Measurements from ENCODE around the gene RAPGEF6.

Gene RAPGEF6

DNA sequence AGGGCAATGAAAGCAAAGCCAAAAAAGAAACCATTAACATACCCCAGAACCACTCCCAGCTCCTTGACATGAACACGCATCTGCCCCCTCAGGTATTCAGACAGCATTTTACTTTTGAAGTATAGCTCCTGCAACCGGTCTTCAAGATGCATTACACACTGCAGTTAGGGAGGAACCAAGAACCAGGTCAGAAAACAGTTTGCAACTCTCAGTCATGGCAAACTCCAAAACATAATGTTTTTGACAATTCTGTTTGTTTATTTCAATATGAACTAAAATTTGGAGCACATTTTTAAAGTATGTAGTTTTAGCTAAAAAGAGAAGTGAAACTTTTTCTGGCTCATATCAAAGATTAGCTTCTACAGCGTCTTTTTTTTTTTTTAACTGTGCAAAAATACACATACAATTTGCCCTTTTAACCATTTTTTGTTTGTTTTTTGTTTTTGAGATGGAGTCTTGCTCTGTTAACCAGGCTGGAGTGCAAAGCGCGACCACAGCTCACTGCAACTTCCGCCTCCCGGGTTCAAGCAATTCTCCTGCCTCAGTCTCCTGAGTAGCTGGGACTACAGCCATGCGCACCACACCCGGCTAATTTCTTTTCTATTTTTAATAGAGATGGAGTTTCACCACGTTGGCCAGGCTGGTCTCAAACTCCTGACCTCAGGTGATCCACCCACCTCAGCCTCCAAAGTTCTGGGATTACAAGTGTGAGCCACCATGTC lies 12.2 kb upstream of the RAPGEF6 start:
- H3K4me3 ChIP-seq (ENCODE audit: low read depth, low read length): no peak overlapping the region
- DNase-seq (ENCODE audit: low read depth, low spot score): no peak
- TF ChIP-seq, protein P1, sequence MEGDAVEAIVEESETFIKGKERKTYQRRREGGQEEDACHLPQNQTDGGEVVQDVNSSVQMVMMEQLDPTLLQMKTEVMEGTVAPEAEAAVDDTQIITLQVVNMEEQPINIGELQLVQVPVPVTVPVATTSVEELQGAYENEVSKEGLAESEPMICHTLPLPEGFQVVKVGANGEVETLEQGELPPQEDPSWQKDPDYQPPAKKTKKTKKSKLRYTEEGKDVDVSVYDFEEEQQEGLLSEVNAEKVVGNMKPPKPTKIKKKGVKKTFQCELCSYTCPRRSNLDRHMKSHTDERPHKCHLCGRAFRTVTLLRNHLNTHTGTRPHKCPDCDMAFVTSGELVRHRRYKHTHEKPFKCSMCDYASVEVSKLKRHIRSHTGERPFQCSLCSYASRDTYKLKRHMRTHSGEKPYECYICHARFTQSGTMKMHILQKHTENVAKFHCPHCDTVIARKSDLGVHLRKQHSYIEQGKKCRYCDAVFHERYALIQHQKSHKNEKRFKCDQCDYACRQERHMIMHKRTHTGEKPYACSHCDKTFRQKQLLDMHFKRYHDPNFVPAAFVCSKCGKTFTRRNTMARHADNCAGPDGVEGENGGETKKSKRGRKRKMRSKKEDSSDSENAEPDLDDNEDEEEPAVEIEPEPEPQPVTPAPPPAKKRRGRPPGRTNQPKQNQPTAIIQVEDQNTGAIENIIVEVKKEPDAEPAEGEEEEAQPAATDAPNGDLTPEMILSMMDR (IDR thresholded peaks at IDR 0.05; ENCODE audit: low read depth, low read length): no peak
- in situ Hi-C loops (cut with HindIII; ENCODE audit: low sequenced_read_pairs): no loop called here

DNA sequence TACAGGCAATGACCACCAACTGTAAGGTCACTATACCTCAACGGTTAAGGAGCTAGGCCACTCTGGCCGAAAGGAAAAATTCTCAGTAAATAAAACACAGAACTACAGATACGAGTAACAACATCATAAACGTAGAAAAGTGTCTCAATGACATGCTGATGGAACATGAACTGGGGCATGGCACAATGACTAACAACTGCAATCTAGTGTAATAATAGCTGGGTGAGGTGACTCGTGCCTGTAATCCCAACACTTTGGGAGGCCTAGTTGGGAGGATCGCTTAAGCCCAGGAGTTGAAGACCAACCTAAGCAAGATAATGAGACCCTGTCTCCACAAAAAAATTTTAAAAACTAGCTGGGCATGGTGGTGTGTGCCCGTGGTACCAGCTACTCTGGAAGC lies 9.8 kb upstream of the RAPGEF6 start:
- DNase-seq (ENCODE audit: low read depth, low spot score): no peak
- in situ Hi-C loops (cut with HindIII; ENCODE audit: low sequenced_read_pairs): no loop called here
- no peak overlapping the region for H3K4me3 ChIP-seq (ENCODE audit: low read depth, low read length)
- TF ChIP-seq, protein P1 (IDR thresholded peaks at IDR 0.05; ENCODE audit: low read depth, low read length): no peak

DNA sequence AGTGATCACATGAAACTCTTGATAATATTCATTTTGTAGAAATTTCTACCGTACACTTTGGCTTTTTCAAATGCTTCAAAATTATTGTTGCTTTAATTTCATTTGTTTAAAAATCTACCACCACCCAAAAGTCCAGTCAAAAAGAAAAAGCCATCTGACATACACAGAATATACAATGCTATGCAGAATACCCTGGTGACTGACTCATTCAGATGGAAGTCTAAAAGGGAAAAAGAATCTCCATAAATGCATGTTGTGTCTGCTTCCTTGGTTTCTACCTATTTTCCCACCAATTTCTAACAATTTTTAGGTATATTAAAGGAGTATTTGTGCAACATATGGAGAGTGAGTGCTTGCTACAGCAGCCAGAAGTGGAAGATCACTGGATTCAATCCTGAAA lies 9.3 kb upstream of the RAPGEF6 start:
- DNase-seq (ENCODE audit: low read depth, low spot score): no peak
- in situ Hi-C loops (cut with HindIII; ENCODE audit: low sequenced_read_pairs): no loop called here
- H3K4me3 ChIP-seq (ENCODE audit: low read depth, low read length): no peak overlapping the region
- TF ChIP-seq, protein P1 (IDR thresholded peaks at IDR 0.05; ENCODE audit: low read depth, low read length): no peak

DNA sequence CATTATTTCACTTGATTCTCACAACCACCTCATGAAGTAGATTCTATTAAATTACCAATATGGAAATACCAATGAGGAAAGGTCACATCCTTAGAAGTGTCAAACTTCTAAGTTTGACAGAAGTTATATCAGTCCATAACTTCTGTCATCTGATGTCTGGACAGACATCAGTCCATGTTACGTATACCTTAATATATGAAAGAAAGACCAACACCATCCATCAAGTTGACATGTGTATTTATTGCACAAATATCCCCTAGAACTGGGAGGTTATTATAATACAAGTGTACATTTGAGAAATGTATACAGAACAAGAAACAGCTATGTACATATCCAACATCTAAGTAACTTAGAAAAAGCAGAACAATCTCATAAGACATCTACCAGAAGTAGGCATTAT lies 6.5 kb upstream of the RAPGEF6 start:
- H3K4me3 ChIP-seq (ENCODE audit: low read depth, low read length): no peak overlapping the region
- TF ChIP-seq, protein P1 (IDR thresholded peaks at IDR 0.05; ENCODE audit: low read depth, low read length): no peak
- no peak for DNase-seq (ENCODE audit: low read depth, low spot score)
- in situ Hi-C loops (cut with HindIII; ENCODE audit: low sequenced_read_pairs): no loop called here

DNA sequence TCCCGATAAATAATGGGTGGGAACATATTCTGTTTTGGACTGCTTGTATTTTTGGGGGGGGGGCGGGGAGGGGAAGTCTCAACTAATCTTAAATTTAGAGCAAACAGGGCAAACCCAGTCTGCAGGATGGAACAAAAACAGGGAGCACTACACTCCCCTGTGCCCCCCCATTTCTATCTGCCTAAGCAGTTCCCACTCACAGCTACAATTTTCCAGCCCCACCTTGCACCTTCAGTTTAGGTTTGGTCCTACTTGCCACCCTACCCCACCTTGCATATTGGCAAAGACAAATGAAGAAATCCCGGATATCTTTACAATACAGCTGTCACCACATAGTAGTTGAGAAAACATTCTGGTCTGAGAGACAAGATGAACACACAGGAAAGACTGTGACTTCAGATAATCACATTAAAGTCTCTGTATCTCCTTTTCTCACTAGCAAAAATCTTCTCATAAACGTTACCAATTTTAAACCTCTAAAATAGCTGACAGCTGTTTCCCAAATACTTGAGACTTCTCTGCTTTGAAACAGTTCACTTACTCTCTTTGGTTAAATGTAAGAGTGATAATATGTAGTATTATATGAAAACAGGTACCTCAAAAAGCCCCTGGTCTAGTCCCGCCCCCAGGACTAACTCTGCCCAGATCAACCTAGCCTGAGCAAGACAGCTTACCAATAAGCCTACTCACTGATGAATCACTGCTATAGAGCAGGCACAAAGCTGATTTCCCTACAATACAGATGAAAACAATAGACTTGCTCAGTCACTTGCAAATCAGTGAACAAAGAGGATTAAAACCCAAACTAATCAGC lies 5.2 kb upstream of the RAPGEF6 start:
- H3K4me3 ChIP-seq (ENCODE audit: low read depth, low read length): no peak overlapping the region
- in situ Hi-C loops (cut with HindIII; ENCODE audit: low sequenced_read_pairs): no loop called here
- TF ChIP-seq, protein P1 (IDR thresholded peaks at IDR 0.05; ENCODE audit: low read depth, low read length): no peak

DNA sequence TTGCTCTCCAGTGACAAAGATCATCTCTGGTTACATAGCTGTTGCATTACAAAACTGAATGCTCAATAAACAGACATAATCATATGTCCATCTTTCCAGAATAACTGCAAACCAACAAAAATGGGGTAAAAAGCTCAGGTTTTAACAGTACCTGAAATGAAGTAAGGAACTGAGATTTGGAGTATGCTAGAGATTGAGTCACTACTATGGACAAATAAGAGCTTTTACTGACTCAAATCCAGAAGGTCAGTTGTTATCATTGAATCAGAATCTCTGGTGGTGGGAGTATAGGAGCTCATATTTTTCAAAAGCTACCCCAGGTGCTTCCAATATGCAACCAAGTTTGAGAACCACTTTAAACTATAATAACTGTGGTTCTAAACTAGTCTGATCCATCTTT lies 4.1 kb upstream of the RAPGEF6 start:
- no peak for DNase-seq (ENCODE audit: low read depth, low spot score)
- H3K4me3 ChIP-seq (ENCODE audit: low read depth, low read length): no peak overlapping the region
- TF ChIP-seq, protein P1 (IDR thresholded peaks at IDR 0.05; ENCODE audit: low read depth, low read length): no peak
- in situ Hi-C loops (cut with HindIII; ENCODE audit: low sequenced_read_pairs): no loop called here

More for the DNA sequence above, 5.2 kb upstream of the RAPGEF6 start:
- DNase-seq (ENCODE audit: low read depth, low spot score): no peak
